T follicular helper cell (primary cell): ENCODE results near the gene TSR1.
A peak's percentile ranks its signal among the peaks of the same experiment; 100 is the strongest.
"Not testable (repeated sequence)": the region's sequence is repeated elsewhere in the genome, so short reads cannot be mapped to it uniquely, and the experiment has no call there.

Source experiments
- DNase-seq: peaks from one replicate; pipeline ENCODE4 v3.0.0-alpha.2; 2020; ENCODE audit warnings: low read depth

TSR1 gene

DNA sequence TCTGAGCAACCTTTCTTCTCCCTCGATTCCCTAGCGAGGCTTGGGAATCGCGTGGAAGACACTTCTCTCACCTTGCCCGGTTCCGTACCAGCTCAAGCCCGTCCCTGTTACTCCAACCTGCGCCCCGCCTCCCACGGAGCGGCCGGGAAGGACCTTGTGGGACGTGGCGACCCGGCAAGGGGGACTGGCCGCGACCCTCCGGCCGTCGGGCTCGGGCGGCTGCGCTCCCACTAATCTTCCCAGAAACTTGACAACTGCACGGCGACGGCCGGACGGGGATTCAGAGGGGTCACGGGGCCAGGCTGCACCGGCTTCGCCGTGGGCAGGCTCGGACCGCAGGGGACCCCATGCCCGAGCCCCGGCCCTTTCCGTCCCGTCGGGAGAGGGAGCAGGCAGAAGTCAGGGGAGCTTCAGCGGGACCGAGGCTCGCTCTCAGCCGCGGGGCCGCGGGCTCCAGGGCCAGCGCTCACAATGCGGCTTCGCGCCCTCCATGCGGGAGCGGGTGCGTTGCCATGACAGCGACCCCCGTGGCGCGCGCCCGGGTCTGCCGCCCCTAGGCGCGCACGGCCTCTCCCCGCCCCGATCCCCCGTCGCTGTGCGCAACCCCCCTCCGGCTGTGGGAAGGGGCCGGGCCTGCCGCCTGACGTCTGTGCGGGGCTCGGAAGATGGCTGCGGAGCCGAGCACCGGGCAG lies 741 bp upstream of the TSR1 start, which contains the start of gene SGSM2:
TSS of gene SGSM2 (plus strand) at position 650 of the 692 bp plus-strand sequence. CDS start 188 bp downstream, outside the sequence.
- DNase-seq, result peak; percentile 71

DNA sequence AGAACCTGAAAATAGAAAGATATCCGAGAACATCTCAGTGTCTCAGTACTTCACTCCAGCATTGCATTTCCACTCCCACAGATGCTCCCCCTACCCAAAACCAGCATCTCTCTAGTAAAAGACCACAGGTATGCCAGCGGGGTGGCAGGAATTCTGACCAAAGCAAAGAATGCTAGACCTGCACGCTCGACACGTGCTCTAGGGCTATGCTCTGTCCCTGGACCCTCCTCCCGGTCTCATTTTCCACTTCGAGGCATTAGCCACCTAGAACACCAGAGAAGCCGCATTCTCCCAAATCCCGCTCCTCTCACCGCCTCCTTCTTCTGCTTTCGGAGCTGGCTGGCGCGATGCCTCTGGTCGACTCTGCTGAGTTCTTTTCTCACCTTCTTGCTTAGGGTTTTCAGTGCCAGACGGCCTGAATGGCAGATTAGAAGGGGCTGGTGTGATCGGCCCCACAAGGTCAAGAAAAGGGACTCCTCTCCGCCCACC lies 487 bp downstream of the TSR1 start:
- DNase-seq, result no peak

DNA sequence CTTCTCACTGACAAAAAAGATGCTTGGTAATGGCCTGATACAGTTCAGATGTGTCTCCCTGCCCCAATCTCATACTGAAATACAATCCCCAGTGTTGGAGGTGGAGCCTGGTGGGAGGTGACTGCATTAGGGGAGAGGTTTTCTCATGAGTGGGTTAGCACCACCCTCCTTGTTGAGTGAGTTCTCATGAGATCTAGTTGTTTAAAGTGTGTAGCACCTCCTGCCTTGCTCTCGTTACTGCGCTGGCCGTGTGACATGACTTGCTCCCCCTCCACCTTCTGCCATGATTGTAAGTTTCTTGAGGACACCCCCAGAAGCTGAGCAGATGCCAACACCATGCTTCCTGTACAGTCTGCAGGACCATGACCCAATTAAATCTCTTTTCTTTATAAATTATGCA lies 5.0 kb downstream of the TSR1 start:
- DNase-seq, result no peak

DNA sequence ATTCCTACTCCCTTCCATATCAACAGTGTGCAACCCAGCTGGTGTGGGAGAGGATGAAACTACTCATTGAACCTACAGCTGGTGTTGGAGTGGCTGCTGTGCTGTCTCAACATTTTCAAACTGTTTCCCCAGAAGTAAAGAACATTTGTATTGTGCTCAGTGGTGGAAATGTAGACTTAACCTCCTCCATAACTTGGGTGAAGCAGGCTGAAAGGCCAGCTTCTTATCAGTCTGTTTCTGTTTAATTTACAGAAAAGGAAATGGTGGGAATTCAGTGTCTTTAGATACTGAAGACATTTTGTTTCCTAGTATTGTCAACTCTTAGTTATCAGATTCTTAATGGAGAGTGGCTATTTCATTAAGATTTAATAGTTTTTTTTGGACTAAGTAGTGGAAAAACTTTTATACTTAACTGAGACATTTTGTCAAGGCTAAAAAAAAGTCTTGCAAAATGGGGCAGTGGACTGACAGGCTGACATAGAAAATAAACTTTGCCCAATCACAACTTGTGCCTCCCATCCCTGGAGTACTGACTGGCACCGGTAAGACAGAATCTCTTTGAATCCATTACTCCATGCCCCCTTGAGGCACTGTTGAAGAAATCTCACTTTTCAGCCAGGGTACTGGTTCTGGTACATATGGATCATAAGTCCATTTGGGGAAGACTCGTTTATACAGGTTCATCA lies 12.5 kb downstream of the TSR1 start:
- no peak for DNase-seq

DNA sequence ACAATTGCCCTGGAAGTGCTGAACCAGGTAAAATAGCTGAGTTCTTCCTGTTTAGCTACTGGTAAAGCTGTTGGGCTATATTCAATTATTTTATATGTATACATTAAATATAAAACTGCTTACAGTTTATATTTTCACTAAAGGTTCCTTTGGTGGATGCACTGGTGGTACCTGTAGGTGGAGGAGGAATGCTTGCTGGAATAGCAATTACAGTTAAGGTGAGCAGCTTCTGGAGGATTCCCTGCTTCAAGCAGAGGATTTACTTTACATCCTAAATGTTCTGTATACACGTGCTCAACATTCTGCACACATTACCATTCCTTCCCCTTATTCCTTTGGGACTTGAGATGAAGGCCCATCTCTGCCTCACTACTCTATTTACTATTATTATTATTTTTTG lies 14.9 kb downstream of the TSR1 start:
- no peak for DNase-seq

DNA sequence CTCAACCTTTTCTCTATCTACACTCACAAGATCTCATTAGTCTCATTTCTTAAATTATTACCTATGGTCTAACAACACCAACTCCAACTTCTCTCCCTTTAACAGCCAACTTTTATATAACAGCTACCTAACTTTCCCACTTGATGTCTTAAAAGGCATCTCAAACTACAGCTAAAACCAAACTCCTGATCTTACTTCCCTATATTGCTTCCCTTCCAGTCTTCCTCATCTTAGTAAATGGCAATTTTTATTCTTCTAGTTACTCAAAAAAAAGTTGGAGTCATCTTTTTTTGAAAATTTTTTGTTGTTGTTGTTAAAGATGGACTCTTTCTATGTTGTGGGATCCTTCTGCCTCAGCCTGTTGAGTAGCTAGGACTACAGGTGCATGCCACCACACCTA lies 17.2 kb downstream of the TSR1 start:
- DNase-seq, result no peak

DNA sequence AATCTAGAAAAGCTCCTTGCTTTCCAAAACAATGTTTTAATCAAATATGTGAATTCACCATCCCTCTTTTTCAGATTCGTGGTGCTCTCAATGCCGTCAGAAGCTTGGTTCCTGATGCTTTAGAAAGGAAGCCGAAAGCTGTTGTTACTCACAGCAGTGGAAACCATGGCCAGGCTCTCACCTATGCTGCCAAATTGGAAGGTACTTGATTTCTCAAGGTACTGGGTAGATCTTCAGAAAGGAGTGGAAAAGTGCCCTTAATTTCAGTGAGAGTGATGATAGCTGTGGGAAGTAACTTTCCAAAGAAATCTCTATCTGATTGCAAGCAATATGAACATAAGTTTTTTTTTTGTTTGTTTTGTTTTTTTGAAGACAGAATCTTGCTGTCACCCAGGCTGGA lies 18.5 kb downstream of the TSR1 start:
- DNase-seq, result no peak

DNA sequence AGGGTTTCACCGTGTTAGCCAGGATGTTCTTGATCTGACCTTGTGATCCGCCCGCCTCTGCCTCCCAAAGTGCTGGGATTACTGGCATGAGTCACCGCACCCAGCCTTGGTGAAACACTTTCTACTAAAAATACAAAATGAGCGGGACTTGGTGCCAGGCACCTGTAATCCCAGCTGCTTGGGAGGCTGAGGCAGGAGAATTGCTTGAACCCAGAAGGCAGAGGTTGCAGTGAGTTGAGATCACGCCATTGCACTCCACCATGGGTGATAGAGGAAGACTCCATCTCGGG lies 19.4 kb downstream of the TSR1 start:
- not testable (repeated sequence) for DNase-seq

DNA sequence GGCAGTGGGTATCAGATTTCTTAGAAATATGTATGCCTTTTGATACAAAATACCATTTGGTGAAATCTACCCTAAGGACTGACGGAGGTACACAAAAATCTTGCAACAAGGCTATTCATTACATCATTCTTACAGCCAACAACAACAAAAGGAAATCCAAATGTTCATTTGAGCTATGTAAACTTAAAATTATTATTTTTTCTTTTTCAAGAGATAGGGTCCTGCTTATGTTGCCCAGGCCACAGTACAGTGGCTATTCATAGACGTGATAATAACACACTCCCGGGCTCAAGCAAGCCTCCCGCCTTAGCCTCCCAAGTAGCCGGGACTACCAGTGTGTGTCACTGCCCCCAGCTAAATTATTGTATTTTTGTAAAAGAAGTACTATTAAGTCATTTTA lies 23.5 kb downstream of the TSR1 start:
- no peak for DNase-seq

DNA sequence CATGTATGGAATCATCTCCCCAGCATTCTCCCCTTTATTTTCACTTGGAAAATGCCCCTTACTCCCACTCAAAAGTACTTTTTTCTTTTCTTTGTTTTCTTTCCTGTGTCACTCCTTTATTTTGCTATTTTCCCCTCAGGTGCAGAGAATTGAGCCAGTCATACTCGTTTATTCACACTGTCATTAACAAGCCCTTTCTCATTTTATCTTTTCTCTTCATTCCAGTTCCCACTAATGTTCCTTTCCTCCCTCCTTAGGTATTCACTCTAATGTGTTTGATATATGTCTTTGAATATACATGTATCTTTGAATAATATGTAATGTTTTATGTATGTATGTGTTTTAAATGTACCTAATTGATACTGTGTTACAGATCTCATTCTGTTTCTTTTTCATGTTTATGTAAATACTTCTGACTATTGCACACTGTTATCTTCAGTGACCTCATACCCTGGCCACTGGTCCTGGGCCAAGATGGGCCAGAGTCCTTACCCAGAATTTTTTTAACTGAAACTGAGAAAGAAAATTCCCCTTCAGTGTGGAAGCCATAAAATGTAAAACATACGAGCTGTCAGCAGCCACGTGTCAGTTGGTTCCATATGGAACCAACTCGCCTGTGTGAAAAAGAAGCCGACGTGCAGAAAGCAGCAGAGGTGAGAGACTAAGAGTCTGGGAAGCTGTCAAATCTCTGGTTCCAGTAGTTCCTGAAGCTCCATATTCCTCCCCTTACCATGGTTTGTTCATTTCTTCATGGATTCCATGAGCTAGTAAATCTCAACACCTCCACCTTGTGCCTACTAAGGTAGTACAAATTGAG lies 26.7 kb downstream of the TSR1 start:
- no peak for DNase-seq

DNA sequence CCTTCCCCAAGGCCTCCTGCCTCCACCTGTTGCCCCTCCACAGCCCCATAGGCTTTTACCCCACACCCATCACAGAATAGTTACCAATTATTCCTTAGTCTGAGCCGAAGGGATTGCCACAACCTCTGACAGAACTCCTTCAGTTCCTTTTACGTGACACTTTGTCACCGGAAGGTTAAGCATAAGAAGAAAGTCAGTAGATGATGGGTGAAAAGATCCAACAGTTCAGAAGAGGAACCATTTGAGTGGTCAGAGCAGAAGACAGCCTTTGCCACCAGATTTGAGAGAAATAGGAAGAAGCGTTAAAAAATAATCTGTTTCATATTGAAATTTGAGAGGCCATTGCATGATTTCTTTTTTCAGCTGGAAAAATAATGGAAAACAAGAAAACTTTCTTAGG lies 31.3 kb downstream of the TSR1 start:
- DNase-seq, result no peak

DNA sequence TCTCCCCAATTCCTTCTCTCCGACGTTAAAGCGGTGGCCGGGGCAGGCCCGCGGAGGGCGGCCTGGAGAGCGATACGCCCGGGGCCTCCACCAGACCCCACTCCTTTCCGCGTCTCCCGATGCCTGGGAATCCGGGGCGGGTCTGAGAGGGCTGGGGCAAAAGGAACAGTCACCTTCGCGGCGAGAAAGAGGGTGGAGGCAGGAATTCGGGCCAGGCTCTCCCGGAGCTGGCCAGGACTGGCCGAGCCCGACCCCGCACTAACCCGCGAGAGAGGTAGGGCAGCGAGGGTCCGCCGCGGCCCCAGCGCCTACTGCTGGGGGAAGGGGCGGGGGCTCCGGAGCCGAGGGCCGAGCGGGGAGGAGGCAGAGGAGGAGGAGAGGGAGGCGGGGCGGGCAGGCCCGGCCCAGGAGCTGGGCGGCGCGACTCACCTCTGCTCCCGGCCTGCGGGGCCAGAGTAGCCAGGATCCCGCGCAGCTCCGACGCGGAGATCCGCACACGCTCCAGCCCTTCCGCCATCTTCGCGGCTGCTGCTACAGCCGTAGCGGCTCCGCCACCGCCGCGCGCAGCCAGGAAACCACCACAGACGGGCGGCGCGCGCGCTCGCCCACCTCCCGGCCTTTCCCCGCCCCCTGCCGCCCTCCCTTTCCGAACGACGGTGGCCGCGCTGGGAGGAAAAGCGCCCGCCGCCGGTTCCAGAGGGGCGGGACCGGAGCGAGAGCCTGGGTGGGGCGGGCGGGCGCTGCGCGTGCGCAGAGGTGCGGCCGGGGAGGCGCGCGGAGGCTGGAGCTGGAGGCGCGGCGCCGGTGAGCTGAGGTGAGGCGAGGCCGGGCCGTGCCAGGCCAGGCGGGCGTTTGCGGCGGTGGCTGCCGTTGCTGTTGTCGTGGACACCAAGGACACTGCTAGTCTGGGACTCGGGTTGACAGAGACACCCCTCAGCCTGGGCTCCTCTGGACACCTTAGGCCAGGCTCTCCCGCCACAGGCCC lies 32.8 kb downstream of the TSR1 start, which contains the start of the genes SMG6 and SRR:
TSS of gene SMG6 (minus strand) at position 582 of the 985 bp plus-strand sequence. CDS start at position 517, 65 bp downstream.
TSS of gene SRR (plus strand) at position 747 of the 985 bp plus-strand sequence. CDS start 11,611 bp downstream, outside the sequence.
- DNase-seq, result peak; percentile 95

DNA sequence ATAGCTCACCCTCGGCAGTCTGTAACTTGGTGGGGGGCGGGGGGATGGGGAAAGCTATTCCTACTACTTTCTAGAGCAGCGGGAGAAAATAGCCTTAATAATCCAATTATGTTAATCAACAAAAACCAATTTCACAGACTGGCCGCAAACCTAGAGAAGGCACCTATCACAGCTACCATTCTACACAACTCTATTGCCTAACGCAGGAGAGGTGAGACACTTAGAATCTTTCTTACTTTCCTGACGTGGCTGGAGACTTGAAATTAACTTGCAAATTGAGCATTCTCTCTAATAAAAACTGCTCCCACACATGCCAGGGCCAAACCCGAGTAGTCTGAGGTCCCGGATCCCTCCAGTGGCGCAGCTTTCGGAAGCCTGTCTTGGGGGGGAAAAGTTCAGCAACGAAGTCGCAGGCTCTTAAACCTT lies 33.5 kb downstream of the TSR1 start:
- no peak for DNase-seq

DNA sequence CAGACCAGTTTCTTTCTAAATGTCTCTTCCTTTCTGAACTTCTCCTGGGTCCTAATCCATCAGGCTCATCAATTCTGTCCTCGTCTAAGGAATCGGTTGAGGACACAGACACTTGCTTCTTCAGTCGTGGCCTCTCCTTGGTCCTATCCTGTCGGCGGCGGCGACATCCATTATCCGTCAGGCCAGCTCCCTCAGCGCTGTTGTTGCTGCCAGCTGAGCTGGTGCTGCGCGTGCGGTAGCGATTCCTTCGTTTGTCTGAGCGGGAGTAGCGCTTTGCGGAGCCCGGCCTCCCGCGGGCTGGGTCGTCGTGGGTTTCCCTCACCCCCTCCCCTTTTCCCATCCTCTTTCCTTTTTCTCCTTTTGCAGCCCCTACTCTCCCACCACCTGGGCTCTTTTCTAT lies 36.5 kb downstream of the TSR1 start:
- no peak for DNase-seq

DNA sequence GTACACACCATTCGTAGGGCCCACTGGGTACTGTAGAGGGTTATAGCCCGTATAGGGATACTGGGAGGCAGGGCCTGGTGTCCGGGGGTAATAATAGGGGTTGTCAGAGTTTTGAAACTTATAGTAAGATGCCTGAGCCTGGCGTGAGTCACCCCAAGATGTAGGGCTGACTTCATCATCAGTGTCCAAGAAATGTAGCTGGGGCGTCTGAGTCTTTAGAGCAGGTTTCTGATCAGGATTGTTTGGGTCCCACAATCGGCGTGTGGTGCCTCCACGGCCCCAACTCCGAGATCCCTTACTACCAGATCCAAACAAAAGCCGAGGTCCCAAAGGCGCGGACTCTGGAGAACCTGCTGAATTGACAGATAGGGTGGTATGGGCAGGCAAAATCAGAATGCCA lies 37.1 kb downstream of the TSR1 start:
- no peak for DNase-seq

DNA sequence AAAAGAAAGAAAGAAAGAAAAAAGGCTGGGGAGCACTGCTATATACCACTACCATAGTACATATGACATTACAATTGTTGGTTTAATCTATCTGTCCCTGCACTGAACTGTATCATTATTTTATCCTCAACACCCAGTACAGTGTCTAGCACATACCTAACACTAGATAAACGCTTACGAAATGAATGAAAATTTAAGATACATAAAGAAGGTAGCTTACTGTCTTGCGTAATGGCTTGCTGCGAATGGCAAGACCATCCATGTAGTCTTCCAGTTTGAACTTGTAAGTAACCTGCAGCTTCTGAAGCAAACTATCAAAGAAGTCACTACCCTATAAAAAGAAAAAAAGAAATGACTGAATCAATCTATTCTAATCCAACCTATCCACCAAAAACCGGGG lies 39.2 kb downstream of the TSR1 start:
- no peak for DNase-seq

DNA sequence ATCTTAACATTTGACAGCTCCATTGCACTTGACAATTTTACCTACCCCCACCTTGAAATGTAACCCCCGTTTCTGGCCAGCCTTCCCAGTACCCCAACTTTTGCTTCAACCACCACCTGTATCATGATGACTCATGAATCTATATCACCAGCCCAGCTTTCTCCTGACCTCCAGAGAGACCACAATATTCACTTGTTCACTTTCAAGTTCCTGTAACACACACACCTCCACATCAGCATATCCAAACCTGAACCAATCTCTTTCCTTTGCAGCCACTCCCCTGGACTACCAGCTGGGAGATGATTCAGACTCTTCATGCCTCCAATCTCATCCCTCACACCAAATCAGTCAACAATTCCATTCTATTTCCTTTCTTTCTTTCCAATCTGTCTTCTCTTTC lies 40.7 kb downstream of the TSR1 start:
- no peak for DNase-seq

DNA sequence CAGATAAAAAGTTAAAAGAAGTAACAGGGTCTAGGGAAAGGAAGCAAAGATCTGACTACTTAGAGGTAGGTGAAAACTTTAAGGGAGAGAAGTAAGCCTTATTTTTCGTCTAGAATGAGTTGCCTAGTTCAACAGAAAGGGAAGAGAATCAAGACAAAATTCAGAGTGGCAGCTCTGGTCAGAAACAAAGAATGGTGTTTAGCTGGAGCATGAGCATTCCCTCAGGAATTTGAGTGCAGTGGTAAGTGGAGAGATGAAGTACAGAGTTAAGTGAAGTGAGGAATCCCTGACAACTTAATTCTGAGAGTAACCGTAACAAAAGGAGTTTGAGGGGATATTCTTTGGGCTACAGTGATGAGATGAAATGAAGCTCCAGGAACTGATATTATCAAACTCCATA lies 44.2 kb downstream of the TSR1 start:
- no peak for DNase-seq

DNA sequence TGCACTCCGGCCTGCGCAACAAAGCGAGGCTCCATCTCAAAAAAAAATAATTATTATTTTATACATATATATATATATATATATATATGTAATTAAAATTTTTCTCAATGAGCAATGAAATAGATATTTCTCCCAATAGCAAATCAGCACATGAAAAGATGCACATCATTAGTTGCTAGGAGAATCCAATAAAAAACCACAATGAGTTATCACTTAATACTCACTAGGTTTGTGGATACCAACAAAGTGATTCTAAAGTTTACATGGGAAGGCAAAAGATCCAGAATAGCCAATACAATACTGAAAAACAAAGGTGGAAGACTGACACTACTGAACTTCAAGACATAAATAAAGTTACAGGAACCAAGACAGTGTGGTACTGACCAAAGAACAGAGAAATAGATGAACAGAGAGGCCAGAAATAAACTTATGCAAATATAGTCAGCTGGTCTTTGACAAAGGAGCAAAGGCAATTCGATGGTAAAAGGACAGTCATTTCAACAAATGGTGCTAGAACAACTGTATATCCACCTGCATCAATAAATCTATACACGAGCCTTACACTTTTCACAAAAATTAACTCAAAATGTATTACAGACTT lies 46.3 kb downstream of the TSR1 start:
- no peak for DNase-seq

DNA sequence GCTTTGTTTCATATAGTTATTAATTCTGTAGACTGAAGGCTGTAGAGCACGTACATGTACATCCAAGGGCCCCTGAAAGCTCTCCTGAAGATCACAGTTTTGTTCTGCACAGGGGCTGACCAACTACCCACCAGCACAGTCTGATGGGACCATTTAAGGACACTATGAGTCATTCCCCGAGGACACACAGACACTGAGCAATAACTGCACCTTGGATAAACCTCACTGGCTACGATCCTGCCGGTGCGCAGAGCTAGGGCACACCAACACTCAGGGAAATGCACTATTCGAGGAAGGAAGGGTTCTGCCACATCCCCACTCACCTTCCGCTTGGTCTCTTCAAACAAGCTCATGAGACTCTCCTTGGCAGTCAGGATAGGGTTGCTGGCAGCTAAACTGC lies 53.0 kb downstream of the TSR1 start:
- DNase-seq, result no peak

DNA sequence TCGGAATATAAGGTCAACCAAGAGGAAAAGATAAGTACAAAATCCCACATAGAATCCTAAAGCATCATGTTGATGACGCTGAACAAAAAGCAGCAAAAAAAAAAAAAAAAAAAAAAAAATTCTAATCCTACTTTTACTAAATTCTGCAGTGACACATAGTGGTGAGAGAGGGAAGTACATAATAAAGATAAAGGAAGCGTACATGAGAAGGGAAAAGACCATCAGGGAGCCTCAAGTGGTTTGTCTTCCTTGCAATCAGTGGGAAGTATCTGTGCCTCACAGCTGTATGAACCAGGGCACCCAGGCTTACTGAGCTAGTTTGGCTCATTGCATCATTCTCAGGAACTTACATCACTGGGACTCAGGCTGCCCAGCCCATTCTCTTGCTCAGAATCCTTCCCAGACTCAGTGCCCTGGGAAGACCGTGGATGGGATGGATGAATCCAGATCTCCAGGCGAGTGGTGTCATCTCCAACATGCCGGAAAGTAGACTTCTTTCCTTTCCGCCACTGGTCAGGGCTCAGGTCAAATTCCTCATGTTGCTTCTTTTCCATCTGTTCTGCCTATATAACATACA lies 53.9 kb downstream of the TSR1 start:
- DNase-seq, result no peak
